ENCODE results near the gene LSM4.

DNA sequence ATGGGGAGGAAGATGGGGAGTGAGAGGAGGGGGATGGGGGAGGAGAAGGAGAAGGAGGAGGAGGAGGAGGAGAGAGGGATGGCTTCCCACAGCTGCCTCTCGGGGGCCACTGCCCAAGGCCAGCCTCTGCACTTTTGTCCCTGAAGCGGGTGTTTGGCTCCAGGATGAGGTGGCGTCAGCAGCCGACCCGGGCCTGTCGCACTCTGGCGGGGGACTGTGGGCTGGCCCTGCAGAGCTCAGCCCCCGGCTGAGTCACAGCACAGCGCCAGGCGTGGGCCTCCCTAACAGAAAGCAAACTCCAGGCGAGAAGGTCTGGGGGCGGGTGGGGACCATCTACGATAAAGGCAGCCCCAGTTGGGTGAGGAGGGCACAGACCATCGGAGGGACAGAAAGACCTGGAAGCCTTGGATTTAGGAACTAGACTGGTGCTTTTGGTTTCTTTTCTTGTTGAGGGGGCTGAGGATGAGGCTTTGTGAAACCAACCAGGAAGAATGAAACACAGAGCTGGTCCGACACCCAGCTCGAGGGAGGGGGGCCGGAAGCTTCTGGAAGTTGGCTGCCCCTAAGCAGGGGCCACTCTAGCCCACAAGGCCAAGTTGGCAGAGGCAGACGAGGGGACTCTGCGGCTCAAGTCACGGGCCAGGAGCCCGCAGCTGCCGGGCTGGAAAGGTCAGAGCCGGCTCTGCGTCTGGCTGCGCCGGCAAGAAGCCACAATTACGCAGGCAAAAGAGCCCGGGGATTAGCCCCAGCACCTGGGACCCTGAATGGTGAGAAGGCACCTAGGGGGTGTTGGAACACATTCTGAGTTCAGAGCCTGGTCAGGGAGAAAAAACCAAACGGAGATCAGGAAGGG is 18.2 kb downstream of the LSM4 start:
- TF ChIP-seq, protein P1, sequence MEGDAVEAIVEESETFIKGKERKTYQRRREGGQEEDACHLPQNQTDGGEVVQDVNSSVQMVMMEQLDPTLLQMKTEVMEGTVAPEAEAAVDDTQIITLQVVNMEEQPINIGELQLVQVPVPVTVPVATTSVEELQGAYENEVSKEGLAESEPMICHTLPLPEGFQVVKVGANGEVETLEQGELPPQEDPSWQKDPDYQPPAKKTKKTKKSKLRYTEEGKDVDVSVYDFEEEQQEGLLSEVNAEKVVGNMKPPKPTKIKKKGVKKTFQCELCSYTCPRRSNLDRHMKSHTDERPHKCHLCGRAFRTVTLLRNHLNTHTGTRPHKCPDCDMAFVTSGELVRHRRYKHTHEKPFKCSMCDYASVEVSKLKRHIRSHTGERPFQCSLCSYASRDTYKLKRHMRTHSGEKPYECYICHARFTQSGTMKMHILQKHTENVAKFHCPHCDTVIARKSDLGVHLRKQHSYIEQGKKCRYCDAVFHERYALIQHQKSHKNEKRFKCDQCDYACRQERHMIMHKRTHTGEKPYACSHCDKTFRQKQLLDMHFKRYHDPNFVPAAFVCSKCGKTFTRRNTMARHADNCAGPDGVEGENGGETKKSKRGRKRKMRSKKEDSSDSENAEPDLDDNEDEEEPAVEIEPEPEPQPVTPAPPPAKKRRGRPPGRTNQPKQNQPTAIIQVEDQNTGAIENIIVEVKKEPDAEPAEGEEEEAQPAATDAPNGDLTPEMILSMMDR (IDR thresholded peaks at IDR 0.05), result no peak
- TF ChIP-seq POLR2A (IDR thresholded peaks at IDR 0.05) (peak; percentile 41), POLR2AphosphoS5 (IDR thresholded peaks at IDR 0.05) (peak; percentile 47 to 83 (median 78))
